ENCODE results near the gene NHSL1.

NHSL1 gene

DNA sequence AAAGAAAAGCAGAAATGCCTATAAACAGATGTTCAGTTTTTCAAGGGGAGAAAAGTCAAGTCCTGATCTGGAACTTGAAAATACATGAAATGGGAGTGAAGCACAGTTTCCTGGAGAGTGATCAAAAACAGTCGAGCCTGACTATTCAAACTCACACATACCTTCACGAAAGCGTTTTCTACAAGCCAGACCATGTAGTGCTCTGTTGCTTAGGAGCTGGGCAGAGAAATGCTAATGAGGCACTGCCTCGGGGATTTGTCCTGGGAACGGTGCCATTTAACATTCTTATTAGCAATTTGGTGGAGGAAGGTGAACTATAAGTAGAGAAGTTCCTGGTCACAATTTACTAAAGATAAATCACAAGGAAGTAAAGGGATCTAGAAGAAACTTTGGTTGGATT is 5.9 kb downstream of the NHSL1 start:
- DNase-seq (ENCODE audit: low read depth): no peak

DNA sequence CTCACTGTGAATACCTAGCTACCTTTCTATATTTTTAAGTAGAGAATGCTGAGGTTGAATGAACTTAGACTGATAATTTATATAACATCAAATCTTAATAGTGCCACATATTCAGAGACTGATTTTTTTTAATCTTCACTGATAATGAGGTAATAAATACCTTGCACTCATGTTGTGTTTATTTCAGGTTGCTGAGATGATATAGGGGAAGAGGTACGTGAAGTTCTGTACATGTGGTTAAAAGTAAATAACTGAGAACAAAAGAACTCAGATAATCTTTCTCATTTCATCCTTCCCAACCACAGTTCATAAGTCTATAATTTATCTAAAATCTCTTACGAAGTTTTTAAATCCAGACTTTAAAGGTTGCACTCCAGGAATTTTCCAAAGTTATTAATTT is 6.4 kb downstream of the NHSL1 start:
- DNase-seq (ENCODE audit: low read depth): no peak

DNA sequence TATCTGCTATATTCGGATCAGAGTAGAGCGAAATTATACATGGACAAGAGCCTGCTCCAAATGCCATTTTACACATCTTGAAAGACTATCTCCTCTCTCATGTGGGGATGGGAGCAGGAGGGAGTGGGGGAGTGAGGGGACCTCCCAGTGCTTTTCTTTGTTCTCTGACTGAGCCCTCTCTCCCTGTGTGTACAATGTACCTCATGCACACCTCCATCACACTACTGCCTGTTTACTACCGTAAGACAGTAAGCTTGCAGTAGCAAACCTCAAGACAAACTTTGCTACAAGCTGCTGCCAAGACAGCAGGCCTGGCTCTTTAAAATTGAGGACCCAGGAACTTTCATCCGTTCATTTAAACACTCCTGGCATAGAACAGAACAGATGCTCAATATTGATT is 7.2 kb downstream of the NHSL1 start:
- DNase-seq (ENCODE audit: low read depth): no peak

DNA sequence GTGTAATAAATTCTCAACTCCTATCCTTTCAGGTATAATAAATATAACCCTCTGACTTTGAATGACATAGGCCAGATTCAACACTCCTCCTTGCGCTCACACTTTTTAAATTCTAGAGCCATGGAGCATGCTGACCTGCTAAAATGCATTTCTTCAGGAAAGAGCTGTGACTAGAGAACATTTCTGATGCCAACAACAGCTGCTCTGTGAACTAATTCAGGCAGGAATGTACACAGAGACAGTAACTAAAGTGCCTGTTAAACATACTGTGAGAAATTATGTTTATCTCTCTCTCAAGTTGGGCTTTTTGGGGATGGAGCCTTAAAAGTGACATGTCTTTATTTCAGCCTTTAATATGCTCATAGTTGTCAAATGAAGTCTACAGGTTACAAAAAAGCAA is 8.3 kb downstream of the NHSL1 start:
- no peak for DNase-seq (ENCODE audit: low read depth)

DNA sequence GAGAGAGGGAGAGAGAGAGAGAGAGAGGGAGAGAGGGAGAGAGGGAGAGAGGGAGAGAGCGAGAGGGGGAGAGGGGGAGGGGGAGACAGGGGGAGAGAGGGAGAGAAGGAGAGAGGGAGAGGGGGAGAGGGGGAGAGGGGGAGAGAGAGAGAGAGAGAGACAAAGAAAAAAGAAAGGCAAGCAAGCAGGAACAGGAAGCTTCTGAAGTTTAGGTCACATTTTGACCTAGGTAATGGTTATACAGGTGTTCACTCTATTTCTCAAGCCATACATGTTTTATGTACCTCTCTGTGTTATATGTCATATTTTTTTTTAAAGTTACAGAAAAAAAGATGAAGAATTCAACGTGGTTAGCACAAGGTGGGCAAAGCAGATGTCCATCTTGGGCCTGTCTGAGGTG is 9.4 kb downstream of the NHSL1 start:
- no peak for DNase-seq (ENCODE audit: low read depth)

DNA sequence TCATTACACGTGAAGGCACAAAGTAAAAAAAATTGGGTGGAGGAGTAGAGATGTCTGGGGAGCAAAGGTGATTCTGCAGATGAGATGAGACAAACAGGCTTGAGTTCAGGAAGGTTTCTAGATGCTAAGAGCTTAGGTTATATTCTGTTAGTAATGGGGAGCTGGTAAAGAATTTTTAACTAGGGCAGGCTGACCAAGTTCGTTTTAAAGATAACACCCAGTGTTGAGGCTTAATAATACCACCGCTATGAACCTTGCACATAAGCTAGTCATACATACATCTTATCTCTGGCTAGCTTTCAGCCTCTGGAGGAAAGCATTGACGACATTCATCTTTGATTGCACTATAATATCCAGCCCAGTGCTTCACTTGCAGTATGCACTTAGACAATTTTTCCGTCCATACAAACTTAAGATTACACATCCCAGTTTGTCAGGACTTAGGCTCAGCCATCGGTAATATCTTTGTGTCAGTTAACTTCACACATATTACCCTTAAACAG is 12.1 kb downstream of the NHSL1 start:
- DNase-seq (ENCODE audit: low read depth): no peak

DNA sequence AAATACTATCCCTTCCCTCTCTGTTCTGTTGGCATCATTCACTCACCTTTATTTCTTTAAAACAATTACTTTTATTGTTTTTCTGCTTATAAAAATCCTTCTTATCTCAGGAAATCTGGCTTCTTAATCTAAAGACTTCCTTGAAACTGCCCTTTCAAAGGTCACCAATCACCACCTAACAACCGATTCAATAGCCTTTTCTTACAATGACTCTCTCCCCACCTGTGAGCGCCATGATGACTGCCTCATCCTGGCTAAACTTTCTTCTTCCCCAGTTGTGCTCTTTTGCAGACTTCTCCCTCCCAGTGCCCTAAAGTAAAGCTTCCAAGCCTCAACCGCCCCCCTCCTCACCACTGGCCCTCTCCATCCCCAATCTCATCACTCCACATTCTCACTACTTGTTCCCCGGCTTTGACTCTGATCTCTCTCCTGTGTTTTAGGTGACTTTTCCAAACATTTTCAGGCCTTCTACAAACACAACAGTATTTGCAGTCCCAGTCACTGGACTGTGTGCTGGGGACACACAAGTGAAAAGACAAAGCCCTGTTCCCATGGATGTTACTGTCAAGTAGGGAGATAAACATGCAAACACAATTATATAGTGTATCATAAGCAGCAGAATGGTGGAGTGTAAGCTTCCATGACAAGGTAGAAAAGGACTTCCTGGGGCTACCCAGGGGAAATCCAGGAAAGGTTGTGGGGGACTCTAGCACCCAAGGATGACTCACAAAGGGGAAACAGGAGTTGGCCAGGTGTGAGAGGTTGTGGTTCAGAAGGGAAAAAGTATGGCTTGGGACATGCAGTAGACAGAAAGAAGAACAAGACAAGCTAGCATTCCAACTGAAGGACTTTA is 12.8 kb downstream of the NHSL1 start:
- DNase-seq (ENCODE audit: low read depth): no peak

DNA sequence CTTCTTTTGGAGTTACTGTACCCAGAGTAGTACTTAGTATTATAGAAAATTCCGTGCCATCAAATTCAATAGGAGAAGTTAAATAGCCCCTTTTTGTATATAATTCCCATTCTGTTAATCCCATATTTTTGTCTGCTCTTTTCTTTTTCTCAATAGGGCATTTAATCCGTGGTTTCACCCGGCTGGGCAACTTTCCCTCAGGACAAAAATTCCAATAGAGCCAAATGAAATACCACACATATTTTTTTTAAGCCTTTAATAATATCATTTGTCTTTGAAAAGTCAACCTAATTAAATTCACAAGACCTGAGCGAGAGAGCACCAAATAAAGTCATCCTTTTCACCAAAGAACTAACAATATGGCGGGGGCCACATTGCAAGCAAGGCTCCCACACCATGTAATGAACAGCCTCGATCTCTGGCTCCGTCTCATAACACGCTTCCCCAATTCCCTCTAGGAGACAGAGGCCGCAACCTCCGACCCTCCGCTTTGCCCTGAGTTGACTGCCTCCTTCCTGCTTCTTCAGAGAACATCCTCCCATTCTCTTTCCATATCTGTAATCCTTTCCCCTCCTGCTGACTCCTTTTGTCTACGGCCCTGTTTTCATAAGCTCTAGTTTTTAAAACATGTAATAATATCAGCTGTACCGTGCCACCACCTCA is 13.6 kb downstream of the NHSL1 start:
- DNase-seq (ENCODE audit: low read depth): no peak

DNA sequence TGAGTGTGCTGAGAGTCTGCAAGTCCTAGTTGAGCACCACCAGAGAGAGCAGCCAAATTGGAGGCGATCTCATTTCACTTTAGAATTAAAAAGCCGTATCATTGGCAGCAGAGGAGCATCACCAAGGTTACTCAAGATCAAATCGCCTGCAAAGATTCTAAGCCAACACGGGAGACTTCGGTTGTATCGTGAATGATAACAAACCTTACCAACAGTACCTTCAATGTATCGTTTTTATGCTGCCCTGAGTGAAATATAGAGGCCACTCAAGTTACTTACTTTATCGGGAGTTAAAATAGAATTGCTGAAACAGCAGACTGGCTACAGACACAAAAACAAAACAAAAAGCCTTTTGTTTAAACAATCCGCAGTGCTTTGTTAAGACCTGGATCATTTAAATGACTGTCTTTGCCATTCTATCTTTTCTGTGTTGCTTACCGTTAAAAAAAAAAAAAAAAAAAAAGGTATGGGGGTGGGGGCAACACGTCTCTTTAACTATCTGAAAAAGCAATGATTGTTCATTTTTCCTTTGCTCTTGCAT is 14.2 kb downstream of the NHSL1 start:
- no peak for DNase-seq (ENCODE audit: low read depth)

DNA sequence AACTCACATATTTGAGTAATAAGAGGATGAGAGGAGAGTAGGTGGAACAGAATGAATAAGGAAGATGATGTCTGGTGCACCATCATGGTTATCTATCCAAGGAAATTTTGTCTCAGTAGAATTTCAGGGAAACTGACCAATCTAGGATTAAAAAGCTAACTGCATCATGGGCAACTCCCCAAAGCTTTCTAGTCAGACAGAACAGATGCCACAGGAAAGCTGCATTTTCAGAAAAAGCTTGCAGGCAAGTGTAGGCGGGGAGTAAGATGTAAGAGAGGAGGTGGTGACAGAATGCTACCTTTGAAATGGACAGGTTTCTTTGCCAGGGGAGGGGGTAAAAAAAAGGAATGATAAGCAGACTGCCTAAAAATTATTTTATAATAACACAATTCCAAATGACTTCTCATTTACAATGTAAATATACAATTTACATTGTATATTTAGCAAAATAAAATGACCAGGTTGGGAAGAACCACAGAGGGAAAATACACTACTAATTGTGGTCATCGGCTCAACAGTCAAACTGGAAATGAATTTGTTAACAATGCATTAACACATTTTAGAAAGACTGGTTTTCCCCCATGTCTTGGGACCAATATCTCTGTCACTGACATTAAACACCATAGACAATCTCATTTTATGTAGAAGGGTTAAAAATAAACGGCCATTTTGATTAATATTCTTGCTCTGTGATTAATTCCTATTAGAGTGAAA is 15.1 kb downstream of the NHSL1 start:
- DNase-seq (ENCODE audit: low read depth): no peak

DNA sequence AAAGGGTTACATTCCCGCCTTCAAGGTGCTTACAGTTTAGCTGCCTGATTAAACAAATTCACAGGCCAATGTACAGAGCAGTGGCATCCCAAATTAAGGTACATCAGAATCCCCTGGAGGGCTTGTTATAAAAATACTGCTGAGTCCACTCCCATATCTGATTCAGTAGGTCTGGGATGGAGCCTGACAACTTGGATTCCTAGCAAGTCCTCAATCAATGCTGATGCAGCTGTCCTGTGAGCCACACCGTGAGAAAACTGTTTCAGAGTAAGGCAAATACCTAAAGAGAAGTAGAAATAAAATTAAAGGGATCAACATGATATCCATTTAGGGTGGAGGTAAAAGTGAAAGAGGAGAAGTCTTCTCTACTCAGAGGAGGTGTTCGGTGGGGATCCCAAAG is 16.5 kb downstream of the NHSL1 start:
- no peak for DNase-seq (ENCODE audit: low read depth)

DNA sequence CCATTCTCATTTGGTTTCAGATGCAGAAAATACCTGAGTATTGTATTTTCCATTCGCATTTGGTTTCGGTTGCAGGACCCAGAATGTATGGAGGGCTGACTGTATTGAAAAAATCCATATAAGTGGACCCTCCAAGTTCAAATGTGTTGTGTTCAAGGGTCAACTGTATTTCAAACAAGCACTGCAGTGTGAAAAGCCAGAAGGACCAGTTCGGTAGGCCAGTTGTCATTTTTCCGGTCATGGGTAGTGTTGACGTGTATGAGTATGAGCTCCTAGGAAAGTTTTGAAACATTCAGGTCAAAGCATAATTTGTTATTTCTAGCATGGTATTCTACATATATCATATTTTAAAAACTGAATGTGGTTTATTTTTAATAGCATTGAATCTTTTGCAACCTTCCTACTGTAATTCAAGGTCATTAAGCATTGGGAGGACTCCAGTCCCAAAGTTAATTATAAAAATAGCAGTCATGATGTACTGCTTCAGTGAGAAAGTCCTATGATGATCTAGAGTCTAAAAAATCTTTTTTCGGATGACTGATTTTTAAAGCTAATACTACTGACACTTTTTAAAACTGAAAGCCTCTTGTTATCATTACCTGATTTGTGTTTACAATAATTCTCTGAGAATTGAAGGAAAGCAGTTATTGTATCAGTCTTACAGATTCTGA is 18.9 kb downstream of the NHSL1 start:
- no peak for DNase-seq (ENCODE audit: low read depth)

DNA sequence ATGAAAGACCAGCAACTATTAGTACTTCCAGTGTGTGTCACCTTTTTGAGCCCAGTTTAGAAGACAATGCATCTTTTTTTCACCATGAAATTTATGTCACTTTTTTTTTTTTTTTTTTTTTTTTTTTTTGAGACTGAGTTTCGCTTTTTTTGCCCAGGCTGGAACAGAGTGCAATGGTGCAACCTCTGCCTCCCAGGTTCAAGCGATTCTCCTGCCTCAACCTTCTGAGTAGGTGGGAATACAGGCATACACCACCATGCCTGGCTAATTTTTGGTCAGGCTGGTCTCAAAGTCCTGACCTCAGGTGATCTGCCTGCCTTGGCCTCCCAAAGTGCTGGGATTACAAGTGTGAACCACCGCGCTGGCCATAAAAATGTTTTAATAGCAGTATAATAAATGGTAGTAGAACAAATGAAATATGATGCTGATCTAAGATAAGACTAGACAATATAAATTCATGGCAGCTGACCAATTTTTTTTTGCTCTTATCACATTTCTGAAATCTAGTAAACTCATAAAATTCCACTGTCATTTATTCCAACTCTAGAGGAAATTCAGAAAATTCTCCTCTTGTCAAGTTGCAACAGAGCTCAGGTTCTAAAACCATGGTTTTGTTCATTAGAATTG is 21.3 kb downstream of the NHSL1 start:
- DNase-seq (ENCODE audit: low read depth): no peak

DNA sequence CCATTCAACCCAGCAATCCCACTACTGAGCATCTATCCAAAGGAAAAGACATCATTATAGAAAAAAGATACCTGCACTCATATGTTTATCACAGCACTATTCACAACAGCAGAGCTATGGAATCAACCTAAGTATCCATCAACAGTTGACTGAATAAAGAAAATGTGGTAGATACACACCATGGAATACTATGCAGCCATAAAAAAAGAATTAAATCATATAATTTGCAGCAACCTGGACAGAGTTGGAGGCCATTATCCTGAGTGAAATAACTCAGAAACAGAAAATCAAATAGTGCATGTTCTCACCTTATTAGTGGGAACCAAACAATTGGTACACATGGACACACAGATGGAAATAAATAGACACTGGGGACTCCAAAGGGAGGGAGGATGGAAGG is 23.2 kb downstream of the NHSL1 start:
- DNase-seq (ENCODE audit: low read depth): no peak

DNA sequence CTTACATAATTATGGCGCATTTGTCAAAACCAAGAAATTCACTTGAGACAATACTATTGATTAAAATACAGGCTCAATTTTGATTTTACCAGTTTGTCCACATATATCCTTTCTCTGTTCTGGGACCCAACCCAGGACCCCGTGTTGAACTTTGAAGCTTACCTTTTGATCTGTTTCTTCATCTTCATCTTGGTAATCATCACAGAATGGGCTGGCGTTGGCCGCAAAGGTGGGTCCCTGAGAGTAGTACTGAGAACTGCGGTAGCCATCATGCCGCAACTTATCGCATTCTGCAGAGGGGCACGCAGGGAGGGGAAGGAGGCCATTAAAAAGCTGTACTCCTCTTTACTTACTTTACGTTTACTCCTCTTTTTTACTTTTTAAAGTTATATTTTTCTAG is 26.1 kb downstream of the NHSL1 start:
- no peak for DNase-seq (ENCODE audit: low read depth)

DNA sequence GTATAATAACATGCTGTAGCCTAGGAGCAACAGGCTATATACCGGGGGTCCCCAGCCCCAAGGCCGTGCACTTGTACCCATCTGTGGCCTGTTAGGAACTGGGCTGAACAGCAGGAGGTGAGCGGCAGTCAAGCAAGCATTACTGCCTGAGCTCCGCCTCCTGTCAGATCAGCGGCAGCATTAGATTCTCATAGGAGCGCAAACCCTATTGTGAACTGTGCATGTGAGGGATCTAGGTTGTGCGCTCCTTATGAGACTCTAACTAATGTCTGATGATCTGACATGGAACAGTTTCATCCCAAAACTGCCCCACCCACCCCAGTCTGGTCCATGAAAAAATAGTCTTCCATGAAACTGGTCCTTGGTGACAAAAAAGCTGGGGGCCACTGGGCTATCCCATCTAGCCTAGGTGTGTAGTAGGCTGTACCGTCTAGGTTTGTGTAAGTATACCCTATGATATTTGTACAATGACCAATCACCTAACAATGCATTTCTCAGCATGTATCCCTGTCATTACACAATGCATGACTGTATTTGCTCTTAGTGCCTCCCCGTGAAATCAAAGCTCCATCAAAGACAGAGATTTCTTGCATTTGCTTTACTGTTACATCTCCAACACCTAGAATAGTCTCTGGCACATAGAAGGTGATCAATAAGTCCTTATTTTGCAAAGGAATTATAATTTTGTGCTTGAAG is 30.8 kb downstream of the NHSL1 start:
- no peak for DNase-seq (ENCODE audit: low read depth)

DNA sequence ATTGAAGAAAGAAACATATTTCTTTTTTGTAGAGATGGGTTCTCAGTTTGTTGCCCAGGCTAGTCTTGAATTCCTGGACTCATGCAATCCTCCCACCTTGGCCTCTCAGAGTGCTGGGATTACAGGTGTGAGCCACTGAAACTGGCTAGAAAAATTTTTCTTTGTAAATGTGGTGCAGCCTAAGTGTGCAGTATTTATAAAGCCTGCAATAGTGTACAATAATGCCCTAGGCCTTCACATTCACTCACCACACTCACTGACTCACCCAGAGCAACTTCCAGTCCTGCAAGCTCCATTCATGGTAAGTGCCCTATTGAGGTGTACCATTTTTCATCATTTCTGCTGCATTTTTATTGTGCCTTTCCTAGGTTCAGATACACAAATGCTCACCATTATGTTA is 31.4 kb downstream of the NHSL1 start:
- DNase-seq (ENCODE audit: low read depth): no peak

DNA sequence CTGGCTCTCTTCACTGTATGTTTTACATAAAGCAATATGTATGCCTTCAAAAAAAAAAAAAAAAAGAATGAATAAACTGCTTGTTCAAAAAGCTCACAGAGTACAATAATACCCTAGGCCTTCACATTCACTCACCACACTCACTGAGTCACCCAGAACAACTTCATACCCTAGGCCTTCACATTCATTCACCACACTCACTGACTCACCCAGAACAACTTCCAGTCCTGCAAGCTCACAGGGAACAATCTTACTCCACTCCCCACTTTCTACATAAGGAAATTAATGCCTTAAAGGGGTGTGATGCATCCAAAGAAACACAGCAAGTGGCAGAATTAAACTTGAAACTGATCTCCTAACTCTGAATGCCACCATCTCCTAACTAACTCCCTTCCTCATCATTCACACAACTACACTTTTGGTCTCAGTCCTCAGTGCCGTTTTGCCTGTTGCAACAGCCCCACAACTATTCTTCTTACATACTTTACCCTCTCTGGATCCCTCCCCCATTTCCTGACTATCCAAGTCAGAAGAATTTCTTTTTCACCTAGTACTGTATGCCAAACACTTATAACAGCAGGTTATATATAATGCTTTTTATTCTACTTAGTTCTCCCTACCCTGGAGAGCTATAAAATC is 34.2 kb downstream of the NHSL1 start:
- no peak for DNase-seq (ENCODE audit: low read depth)

DNA sequence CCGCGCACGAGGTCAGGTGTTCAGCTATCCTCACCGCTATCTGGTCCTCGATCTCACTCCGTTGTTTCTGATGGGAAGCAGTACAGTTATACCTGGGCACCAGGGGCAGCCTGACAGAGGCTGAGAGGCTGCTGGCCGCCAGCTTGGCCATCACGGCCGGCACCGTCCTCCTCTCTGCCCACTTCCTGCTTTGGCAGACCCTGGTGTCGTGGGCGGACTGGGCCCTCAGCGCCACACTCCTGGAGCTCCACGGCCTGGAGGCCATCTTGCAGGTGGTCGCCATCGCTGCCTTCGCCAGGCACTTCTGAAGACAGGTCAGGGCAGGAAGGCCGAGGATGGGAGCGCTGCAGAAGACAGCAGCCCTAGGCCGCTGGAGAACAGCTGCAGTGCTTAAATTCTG is 35.2 kb downstream of the NHSL1 start:
- no peak for DNase-seq (ENCODE audit: low read depth)

DNA sequence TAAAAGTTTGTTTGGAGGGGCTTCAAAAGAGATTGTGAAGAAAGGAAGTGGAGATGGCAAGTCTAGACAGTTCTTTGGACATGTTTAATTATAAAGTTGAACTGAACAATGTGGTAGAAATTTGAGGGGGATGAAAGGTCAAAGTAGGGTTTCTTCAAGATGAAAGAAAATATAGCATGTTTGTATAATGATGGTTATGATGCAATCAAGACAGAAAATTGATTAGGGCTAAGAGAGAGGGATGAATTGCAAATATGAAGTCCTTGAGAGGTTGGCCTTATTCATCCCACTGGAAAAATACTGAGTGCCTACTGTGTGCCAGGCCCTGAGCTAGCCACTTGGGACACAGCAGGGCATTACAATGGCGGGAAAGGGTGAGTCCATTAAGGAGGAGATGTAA is 37.6 kb downstream of the NHSL1 start:
- DNase-seq (ENCODE audit: low read depth): no peak

DNA sequence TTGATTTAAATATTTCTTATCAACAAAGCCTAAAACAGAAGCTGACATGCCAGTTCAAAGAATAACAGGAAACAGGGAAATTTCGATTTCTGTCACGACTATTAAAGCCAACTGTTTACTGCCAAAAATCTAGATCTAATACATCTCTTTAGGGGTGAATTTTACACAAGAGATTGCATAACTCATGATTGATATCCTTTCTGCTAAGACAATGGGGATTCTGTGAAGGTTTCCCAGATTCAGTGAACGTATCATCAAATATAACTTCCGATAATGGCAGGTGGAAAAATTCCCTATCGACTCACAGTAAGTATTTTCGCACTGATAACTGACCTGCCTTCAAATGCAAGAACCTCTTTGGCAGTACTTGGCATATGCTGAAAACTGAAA is 42.9 kb downstream of the NHSL1 start:
- DNase-seq (ENCODE audit: low read depth): no peak

Measured in activated T-cell treated with anti-CD3 and anti-CD28 coated beads for 24 hours (primary cell).